Endothelial cell of umbilical vein (primary cell): Measurements from ENCODE around the gene ATP6V1G3.

ENCODE experiments used
- CTCF ChIP-seq, 2 donors: IDR thresholded peaks; 1 replicate in 1 of 2; 2 replicates in 1 of 2; pipeline ENCODE4 v1.5.1; 2011; ENCODE audit warnings: low read length in 2 of 2, mild to moderate bottlenecking in 2 of 2, moderate library complexity in 2 of 2, control low read depth in 1 of 2, inconsistent platforms in 1 of 2, low read depth in 1 of 2; ENCODE audit not compliant: insufficient read depth in 1 of 2; ENCODE audit errors: extremely low read depth in 1 of 2
- EZH2 ChIP-seq: IDR thresholded peaks from 2 replicates; pipeline ENCODE4 v1.6.1; 2012; ENCODE audit warnings: borderline replicate concordance, low read depth, mild to moderate bottlenecking, moderate library complexity, low read length, inconsistent platforms; ENCODE audit not compliant: severe bottlenecking
- GATA2 ChIP-seq: IDR thresholded peaks from 2 replicates; pipeline ENCODE4 v1.7.0; 2011; ENCODE audit warnings: low read depth, mild to moderate bottlenecking, moderate library complexity, mixed read lengths, low read length; ENCODE audit not compliant: insufficient read length, insufficient read depth
- MAX ChIP-seq: IDR thresholded peaks from 2 replicates; pipeline ENCODE4 v1.6.1; 2011; ENCODE audit not compliant: insufficient read depth, insufficient read length
- MYC ChIP-seq: IDR thresholded peaks from one replicate; pipeline ENCODE4 v1.6.1; 2011; ENCODE audit warnings: mild to moderate bottlenecking, low read depth, low read length
- POLR2A ChIP-seq: IDR thresholded peaks from 2 replicates; pipeline ENCODE4 v1.6.1; 2012; ENCODE audit warnings: low read depth, mild to moderate bottlenecking, control low read depth, low read length
- POLR2AphosphoS5 ChIP-seq: IDR thresholded peaks from 2 replicates; pipeline ENCODE4 v1.6.1; 2012; ENCODE audit warnings: low read depth, mild to moderate bottlenecking, control low read depth, low read length, moderate library complexity; ENCODE audit not compliant: insufficient read depth

GRCh38 chr1:198530953-198531352 lies 9.5 kb downstream of the ATP6V1G3 start:
- TF ChIP-seq MAX = no peak
- TF ChIP-seq CTCF (IDR thresholded peaks at IDR 0.05; ENCODE audit: extremely low read depth in 1 of 2, insufficient read depth in 1 of 2, low read depth in 1 of 2, low read length in 2 of 2) = no peak
- TF ChIP-seq MYC = no peak
- TF ChIP-seq POLR2A = no peak
- no peak for TF ChIP-seq EZH2
- TF ChIP-seq POLR2AphosphoS5 = no peak
- TF ChIP-seq GATA2 = no peak
